Right forelimb (tissue), 1 donor: ENCODE data around the gene PRDM2.
A peak's percentile ranks its signal among the peaks of the same experiment; 100 is the strongest.

ENCODE experiments used
- DNase-seq: peaks from one replicate; pipeline ENCODE4 v3.0.0-alpha.2; 2018

The PRDM2 gene

DNA sequence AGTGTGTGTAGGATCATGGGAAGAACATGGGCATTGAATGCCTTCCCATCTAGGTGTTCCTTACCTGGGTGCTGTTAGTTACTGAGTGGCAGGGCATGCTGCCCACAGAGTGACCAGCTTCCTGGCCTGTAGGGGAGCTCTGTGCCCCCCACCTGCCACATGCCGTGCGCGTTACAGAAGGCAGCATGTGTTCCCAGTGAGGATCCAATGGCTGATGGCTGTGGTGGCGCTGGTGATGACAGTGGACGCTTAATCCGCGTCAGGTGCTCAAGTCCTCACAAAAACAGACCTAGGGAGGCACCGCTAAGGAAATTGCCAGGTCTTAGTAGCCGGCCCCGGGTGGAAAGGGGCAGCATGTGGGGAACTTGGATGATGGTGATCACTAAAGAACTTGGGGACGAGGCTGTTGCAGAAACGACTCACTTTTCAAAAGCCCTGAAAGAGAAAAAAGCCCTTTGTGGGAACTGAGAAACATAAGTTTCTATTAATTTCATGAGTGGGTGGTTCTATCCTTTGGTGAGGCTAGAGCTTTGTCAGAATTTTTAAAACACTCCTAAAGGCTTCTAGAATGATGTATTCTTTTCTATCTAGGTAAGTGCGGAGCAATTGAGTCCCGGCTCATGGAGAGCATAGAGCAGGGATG, 93.2 kb downstream of the PRDM2 start:
- no peak for DNase-seq

GRCh38 chr1:13794231-13795187, 94.5 kb downstream of the PRDM2 start:
- peak; percentile 6 for DNase-seq

DNA sequence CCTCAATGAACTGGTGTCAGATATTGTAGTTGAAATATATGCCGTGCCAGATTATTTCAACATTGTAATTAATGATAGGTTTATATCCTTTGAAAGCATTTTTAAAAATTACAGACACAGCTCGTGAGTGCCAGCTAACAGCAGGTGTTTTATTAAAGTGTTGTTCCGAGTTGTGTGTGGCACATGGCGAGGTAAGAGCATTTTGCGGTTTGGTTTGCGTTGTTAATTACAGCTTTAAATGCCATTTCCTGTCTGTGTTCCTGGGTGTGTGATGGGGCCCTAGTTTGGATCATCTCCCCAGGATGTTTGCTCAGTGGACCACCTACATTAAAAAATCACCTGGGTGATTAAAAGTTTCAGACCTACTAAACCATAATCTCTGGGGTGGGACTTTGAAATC, 97.4 kb downstream of the PRDM2 start:
- no peak for DNase-seq

DNA sequence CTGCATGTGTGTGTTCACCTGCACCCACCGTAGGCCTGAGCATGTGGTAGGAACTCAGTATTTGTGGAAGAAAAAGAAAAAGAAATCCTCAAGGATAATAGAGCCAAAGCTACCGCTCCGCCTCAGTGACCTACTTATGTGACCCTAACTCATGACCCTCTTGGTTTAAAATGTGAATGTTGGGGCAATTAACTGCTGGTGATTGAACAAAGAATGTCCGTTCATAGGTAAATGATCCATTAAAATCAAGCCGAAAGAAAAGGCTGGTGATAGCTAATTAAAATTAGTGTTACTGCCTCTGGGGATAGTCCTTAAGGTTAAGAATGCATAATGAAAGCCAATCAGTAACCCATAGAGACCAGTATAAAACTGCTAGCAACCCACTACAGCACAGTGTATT, 98.1 kb downstream of the PRDM2 start:
- DNase-seq, result no peak

DNA sequence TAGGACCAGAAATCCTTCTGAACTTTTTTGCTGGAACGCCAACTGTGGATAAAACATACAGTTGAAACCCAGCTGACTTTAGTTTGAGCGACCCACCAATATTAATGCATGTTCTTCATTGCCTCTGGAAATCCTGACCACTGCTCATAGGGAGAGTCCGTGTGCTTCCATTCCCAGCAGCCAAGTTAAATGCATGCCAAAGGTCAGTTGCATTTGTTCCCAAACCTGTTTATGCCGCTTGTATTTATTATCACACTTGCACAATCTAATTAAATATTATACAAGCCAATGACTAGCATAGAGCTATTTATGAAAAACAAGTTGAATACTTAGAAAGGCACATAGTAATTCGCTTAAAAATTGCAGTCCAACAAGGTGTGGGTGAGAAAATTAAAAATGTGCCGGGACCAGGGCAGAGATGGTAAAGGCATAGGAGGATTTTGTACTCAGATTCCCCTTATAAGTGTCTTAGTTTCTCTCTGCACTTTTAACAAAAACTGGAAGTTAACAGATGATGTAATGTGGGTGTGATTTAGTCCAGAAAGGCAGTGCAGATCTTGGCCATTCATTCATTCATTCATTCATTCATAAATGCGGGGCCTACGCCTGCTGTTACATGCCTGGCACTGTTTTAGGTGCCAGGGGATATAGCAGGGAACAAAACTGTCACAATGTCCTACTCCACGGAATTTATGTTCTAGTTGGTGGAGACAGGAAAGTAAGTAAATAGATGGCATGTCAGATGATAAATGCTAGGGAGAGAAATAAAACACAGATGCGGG, 99.7 kb downstream of the PRDM2 start:
- no peak for DNase-seq

DNA sequence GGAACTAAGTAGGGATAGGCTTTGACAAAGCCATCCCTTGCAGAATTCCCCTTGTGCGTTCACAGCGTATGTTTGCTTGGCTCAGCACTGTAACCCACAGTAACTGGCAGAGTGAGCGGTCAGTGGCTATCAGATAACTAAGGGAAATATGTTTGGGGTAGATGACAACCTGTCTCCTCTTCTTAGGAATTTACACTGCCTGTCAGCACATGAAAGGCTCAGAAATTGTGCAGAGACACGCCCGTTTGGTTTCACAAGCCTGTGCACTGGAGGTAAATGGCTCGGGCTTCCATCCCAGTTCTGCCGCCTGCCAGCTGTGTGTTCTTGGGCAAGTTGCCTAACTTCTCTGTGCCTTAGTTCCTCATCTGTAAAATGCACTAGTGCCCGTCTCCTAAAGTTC, 101.2 kb downstream of the PRDM2 start:
- no peak for DNase-seq

DNA sequence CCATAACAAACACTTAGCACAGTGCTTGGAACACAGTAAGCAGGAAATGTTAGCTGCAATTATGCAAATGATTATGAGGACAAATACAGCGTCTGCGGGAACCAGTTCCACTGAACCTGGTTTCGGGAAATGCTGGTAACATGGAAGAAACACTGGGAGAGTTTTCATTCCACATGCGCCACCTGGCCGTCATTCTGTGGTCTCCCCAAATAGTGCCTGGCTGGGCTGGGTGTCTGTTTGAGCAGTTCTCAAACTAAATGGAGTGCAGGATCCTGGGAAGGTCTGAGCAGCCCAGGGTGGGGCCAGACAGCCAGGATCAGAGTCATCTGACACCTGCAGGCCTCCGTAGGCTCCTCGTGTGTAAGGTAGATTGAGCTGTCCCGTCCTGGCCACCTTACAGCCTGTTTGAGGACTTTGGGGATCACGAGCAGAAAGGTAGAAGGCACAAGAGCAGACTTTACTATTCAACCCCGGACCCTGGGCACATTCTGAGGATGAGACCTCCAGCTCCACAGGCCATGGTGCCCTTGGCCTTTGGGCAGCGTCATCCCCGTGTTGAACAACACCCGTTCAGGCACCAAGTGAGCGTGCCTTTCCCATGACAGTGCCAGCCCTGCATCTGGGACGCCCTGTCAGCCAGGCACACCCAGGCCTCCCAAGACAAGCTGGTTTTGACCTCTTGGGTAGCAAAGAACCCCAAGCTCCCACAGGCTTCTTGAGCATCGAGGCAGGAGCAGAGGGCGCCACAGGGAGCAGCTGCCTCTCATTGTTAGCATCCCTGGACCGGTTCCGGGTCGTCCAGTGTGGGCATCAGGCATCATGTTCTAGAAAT, 101.9 kb downstream of the PRDM2 start:
- DNase-seq, result peak; percentile 32

DNA sequence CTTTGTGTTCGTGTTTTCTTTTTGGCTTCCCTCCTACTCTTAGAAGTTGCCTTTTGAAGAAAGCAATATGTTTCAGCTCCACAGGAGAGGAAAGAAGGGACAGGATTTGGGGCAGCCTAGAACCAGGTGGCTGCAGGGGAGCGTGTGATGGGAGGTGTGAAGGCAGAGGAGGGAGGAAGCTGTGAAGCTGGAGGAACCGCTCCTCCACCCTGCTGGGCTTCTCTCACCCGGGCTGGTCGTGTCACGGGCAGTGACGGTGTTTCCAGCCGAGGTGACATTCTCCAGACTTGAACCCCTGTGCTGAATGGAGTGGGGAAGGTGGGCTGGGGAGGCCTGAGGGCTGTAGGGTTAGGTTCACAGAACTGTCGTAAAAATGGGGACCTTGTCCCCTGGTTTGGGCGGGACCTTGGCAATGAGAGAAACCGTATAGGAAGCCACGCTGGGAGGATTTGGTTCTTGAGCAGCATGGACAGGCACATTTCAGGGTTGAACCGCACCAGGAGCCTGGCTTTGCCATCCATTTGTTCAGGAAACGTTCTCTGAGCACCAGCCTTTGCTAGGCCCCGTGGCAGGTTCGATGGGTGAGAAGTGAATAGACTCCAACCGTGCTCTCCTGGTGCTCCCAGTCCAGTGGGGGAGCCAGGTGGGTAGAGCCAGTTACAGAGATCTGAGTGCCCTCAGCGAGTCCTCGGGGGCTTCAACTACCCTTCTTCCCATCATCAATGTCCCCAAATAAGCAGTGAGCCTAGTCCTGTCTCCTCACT, 103.0 kb downstream of the PRDM2 start:
- no peak for DNase-seq

GRCh38 chr1:13803546-13804239, 103.7 kb downstream of the PRDM2 start:
- DNase-seq, result no peak

GRCh38 chr1:13804240-13804633, 104.2 kb downstream of the PRDM2 start:
- no peak for DNase-seq

GRCh38 chr1:13805431-13805830, 105.4 kb downstream of the PRDM2 start:
- DNase-seq, result no peak

- DNase-seq, result no peak
Measured at GRCh38 chr1:13806108-13806507, 106.1 kb downstream of the PRDM2 start.

DNA sequence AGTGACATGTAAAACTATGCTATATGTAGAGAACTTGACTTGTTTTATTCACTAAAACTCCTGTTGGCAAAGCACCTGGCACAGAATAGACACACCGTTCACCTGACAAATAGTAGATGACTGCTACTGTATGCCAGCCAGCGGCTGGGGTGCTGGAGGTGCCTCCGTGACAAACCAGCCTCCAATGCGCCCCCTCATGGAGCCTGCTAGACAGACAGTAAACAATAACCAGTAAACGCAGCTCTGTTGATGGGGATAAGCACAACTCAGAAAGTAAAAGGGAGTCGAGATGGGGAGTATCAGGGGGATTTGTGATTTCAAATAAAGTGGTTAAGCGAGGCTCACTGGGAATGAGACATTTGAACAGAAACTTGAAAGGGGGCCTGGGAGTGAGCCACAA, 107.2 kb downstream of the PRDM2 start:
- DNase-seq, result no peak

DNA sequence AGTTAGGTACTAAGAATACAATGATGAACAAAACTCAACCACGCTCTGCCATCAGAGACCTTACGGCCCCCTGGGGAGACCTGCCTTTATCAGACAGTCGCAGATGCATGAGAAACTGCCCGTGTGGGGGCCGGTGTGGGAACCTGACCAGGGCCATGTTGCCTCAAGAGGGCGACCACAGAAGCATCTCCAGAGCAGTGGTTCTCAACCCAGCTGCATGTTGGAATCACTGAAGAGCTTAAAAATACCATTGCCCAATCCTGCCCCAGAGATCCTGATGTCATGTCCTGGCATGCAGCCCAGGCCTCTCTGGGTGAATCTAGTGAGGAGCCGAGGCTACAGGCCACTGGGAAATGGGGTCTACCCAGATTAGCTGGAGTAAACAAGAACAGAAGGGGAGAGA, 108.7 kb downstream of the PRDM2 start:
- DNase-seq, result no peak

- DNase-seq, result no peak
Measured at GRCh38 chr1:13809461-13810159, 109.6 kb downstream of the PRDM2 start.

DNA sequence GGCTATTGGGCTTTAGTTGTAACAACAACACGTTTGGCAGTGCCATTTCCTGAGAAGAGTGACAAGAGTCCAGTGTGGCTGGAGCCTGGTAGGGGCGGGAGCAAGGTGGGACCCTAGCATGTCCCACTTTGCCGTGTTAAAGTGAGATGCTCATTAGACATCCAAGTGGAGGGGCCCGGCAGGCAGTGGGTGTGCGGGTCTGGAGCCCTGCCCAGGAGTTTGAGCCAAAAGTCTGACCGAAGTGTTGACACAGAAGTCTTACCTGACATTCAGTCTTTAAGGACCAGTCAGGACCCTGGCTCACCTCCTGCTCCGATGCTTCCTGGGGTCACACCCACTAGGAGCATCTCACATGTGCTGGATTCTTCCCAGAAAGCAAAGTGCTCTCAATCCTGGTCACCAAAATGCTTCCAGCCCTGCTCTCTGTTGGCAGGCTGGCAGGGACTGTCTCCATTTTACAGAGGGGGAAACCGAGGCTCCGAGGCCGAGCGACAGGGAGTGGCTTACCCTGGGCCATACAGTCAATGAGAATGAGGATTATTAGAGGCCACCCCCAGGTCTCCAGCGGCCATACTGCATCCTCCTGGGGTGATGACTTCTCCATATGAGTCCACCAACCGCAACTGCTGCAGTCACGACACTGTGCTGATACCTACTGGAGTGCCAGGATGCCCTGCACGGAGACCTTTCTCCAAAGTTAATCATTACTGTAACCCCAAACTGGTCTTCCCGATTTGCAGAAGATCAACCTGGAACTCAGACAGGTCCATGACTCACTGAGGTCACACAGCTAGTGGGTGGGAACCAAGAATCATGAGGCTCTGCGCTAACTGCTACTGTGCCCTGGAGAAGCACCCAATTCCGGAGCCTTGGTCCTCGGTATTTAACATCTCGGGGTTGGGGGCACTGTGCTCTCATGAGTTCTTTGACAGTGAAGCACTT, 112.7 kb downstream of the PRDM2 start:
- no peak for DNase-seq

DNA sequence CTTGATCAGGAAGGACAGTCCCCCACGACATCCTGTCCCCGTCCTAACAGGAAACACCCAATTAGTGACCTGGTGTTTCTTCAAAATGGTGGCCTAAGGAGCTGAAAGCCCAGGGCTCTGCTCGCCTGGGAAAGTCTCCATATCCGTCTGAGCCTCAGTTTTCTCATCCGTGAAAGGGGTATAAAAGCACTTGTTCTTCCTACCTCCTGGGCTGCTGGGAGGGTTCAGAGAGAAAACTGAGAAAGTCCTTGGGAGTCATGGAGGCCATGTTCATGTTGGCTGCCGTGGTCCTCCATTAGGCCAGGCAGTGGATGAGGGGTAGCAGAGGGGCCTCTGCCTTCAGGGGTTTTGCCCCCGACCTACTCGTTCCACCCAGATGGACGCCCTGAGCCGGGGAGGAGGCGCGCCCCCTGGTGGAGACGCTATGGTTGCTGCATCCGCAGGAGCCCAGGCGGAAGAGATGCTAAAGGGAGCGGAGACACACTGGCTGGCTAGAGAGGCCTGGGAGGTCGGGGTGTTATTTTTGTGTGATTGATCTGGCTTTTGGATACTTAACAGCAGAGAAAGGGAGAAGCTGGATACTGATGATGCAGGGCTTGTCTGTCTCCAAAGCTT, 113.5 kb downstream of the PRDM2 start:
- DNase-seq, result no peak

DNA sequence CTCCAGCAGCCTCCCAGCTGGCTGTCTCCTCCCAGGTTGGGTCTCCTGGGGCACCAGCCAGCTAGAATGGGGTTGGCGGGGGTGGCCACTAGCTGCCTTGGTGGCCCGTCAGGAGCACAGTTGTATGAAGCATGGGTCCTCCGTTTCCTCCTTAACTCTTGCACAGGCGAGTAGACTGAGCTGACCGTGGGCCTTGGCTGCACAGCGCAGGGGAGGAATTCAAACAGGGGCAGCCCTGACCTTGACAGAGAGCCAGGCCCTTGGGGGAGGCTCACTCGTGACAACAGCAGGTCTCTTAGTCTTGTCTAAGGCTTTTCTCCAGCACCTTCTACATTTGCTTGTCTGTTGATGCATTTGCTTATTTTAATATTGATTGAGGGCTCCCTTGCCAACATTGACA, 114.1 kb downstream of the PRDM2 start:
- no peak for DNase-seq
